Panc1 (cell line): ENCODE data around the gene FREM3. TPM values are rescaled to one million over a fixed set of nuclear protein-coding genes. Genes with fewer than 3 reads are reported as not detected.

Source experiments
- ATAC-seq: fragments of 200-7000 bp; cut with Tn5 transposase; 2 replicates; pipeline ENCODE4 v1.9.1; 2020; ENCODE audit warnings: mild to moderate bottlenecking, moderate library complexity
- BruUV-seq: library from RNA; stranded (reverse); fragments of 400-500 nt; replicated peaks from 2 replicates; lab custom pipeline; 2021; lab: Mats Ljungman, UMichigan
- CTCF ChIA-PET: fragments of 300-600 bp; sonication (Branson Sonifier 250); formaldehyde crosslinking; loops from one replicate; lab custom pipeline; 2022; ENCODE audit warnings: antibody characterized with exemption; lab: Charles Lee
- POLR2A ChIA-PET: fragments of 300-600 bp; sonication (Branson Sonifier 250); formaldehyde crosslinking; loops from one replicate; lab custom pipeline; 2022; ENCODE audit warnings: antibody characterized with exemption; lab: Charles Lee
- DNase-seq: peaks from one replicate; pipeline ENCODE4 v3.0.0-alpha.2; 2010; ENCODE audit warnings: low read depth, low spot score
- H3K27ac ChIP-seq: 2 replicates; pipeline ENCODE4 v1.5.1; 2011; ENCODE audit warnings: mild to moderate bottlenecking, low read length, inconsistent platforms
- H3K27me3 ChIP-seq: fragments of 200-500 bp; sonication (Bioruptor generic); 2 replicates; pipeline ENCODE4 v1.6.0; 2014; ENCODE audit warnings: low read length, inconsistent platforms; ENCODE audit not compliant: control insufficient read depth, insufficient read depth
- H3K36me3 ChIP-seq: fragments of 200-500 bp; sonication (Bioruptor generic); 2 replicates; pipeline ENCODE4 v1.5.1; 2014; ENCODE audit warnings: inconsistent platforms, mild to moderate bottlenecking, low read length, moderate library complexity; ENCODE audit not compliant: control insufficient read depth, insufficient read depth
- H3K4me1 ChIP-seq: 2 replicates; pipeline ENCODE4 v1.5.1; 2011; ENCODE audit warnings: inconsistent platforms, mild to moderate bottlenecking, low read length, moderate library complexity; ENCODE audit not compliant: control insufficient read depth, insufficient read depth
- H3K4me3 ChIP-seq, 2 experiments: 2 replicates each; pipeline ENCODE4 v1.5.1; 2011 to 2012; ENCODE audit warnings: low read depth in 2 of 2, low read length in 2 of 2, mild to moderate bottlenecking in 2 of 2, inconsistent platforms in 1 of 2, moderate library complexity in 1 of 2
- H3K9me3 ChIP-seq: fragments of 200-500 bp; sonication (Bioruptor generic); 2 replicates; pipeline ENCODE4 v1.5.1; 2014; ENCODE audit warnings: low read depth, mild to moderate bottlenecking, inconsistent platforms, low read length, moderate library complexity; ENCODE audit not compliant: control insufficient read depth, insufficient read depth
- POLR2AphosphoS5 ChIP-seq: IDR thresholded peaks from 2 replicates; pipeline ENCODE4 v1.6.1; 2012; ENCODE audit warnings: mild to moderate bottlenecking, low read depth, low read length, moderate library complexity
- REST ChIP-seq, 2 experiments: IDR thresholded peaks; 2 replicates each; pipeline ENCODE4 v1.6.1; 2011 to 2012; ENCODE audit warnings: low read depth in 2 of 2, control low read depth in 1 of 2, low read length in 1 of 2, mild to moderate bottlenecking in 1 of 2, moderate library complexity in 1 of 2; ENCODE audit not compliant: insufficient read depth in 1 of 2
- SIN3A ChIP-seq: IDR thresholded peaks from 2 replicates; pipeline ENCODE4 v1.6.1; 2012; ENCODE audit warnings: low read depth, mild to moderate bottlenecking, low read length, moderate library complexity, borderline replicate concordance; ENCODE audit not compliant: insufficient read depth
- TCF7L2 ChIP-seq: IDR thresholded peaks from 2 replicates; pipeline ENCODE4 v1.6.1; 2011; ENCODE audit warnings: mild to moderate bottlenecking, low read depth, low read length, inconsistent platforms
- in situ Hi-C: cut with HindIII; loops from 2 replicates; pipeline ENCODE4 v1.10.0; 2016; ENCODE audit warnings: low sequenced_read_pairs, low pct_unique_long_range_greater_than_20kb
- intact Hi-C: fragments of 100-400 bp; cut with micrococcal nuclease; formaldehyde crosslinking; loops from one replicate; pipeline ENCODE4 v1.10.0; 2022; ENCODE audit not compliant: unreplicated experiment
- total RNA-seq: library from RNA; stranded (reverse); gene quantifications from one replicate; pipeline ENCODE4 v1.2.1, GENCODE V29; 2021; ENCODE audit not compliant: unreplicated experiment
- TF ChIP-seq, protein P1 (sequence below): fragments of 450-650 bp; IDR thresholded peaks from 2 replicates; pipeline ENCODE4 v1.5.1; 2017; ENCODE audit warnings: mild to moderate bottlenecking

Gene FREM3
- total RNA-seq, 1 experiment from 2014 or later, result not detected

- ChIA-PET CTCF (no interaction called here), POLR2A (no interaction called here)
- no peak overlapping the region for H3K27ac ChIP-seq
- H3K36me3 ChIP-seq, result no peaks in the 10 kb centered on the region
- intact Hi-C loops, result no loop called here
- H3K4me3 ChIP-seq, result no peak overlapping the region
- ATAC-seq (no peak), DNase-seq (no peak)
- TF ChIP-seq, protein P1, sequence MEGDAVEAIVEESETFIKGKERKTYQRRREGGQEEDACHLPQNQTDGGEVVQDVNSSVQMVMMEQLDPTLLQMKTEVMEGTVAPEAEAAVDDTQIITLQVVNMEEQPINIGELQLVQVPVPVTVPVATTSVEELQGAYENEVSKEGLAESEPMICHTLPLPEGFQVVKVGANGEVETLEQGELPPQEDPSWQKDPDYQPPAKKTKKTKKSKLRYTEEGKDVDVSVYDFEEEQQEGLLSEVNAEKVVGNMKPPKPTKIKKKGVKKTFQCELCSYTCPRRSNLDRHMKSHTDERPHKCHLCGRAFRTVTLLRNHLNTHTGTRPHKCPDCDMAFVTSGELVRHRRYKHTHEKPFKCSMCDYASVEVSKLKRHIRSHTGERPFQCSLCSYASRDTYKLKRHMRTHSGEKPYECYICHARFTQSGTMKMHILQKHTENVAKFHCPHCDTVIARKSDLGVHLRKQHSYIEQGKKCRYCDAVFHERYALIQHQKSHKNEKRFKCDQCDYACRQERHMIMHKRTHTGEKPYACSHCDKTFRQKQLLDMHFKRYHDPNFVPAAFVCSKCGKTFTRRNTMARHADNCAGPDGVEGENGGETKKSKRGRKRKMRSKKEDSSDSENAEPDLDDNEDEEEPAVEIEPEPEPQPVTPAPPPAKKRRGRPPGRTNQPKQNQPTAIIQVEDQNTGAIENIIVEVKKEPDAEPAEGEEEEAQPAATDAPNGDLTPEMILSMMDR, result no peak
- TF ChIP-seq SIN3A (no peak), REST (IDR thresholded peaks at IDR 0.05; ENCODE audit: insufficient read depth in 1 of 2, low read depth in 2 of 2, low read length in 1 of 2) (no peak), POLR2AphosphoS5 (no peak), TCF7L2 (no peak)
- H3K4me1 ChIP-seq, result no peaks in the 10 kb centered on the region
- in situ Hi-C loops, result no loop called here
- no peaks in the 10 kb centered on the region for H3K27me3 ChIP-seq
- H3K9me3 ChIP-seq, result no peaks in the 10 kb centered on the region
- BruUV-seq, result no TSS peak
Measured at GRCh38 chr4:143642611-143643010, 57.9 kb downstream of the FREM3 start.

DNA sequence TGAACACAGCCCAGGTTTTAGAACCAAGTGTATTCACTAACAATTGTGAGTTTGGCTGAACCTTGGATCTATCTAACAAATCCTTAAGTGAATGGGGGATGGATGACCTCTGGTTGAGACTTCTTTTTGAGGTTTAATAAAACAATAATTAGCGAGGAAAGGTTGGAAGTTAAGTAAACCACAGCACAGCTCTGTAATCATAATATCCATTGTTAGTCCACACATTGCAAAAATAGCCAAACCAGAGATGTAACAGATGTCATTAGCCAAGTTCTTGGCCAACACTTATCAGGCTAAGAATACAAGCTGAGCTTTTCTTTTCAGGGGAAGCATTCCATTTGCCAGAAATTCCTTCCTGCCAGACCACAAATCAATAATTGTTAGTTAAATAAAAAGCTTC is 59.1 kb downstream of the FREM3 start:
- CTCF ChIA-PET, result interaction anchor here (0.6 kb wide), 1 partner anchor 12 kb away, joined by 3 read pairs; no protein-coding TSS in a partner anchor
- H3K9me3 ChIP-seq, result no peaks in the 10 kb centered on the region
- H3K27me3 ChIP-seq, result no peaks in the 10 kb centered on the region
- TF ChIP-seq SIN3A (no peak), TCF7L2 (no peak)
- H3K36me3 ChIP-seq, result no peaks in the 10 kb centered on the region
- H3K27ac ChIP-seq, result no peak overlapping the region
- in situ Hi-C loops, result no loop called here
- intact Hi-C loops, result no loop called here
- BruUV-seq, result no TSS peak
- POLR2A ChIA-PET, result no interaction called here
- H3K4me3 ChIP-seq, result no peak overlapping the region
- DNase-seq (no peak), ATAC-seq (no peak)
- no peaks in the 10 kb centered on the region for H3K4me1 ChIP-seq

GRCh38 chr4:143634763-143635162 is 65.7 kb downstream of the FREM3 start:
- H3K4me3 ChIP-seq, result no peak overlapping the region
- BruUV-seq, result no TSS peak
- ChIA-PET POLR2A (no interaction called here), CTCF (no interaction called here)
- ATAC-seq, result no peak
- no peak overlapping the region for H3K27ac ChIP-seq
- no peak for DNase-seq
- no peak for TF ChIP-seq TCF7L2
- TF ChIP-seq POLR2AphosphoS5, result no peak
- no peak for TF ChIP-seq SIN3A
- TF ChIP-seq, protein P1, result no peak
- no peak for TF ChIP-seq REST (IDR thresholded peaks at IDR 0.05; ENCODE audit: insufficient read depth in 1 of 2, low read depth in 2 of 2, low read length in 1 of 2)
- intact Hi-C loops (no loop called here), in situ Hi-C loops (no loop called here)
- no peaks in the 10 kb centered on the region for H3K4me1 ChIP-seq
- no peaks in the 10 kb centered on the region for H3K9me3 ChIP-seq
- H3K27me3 ChIP-seq, result no peaks in the 10 kb centered on the region
- H3K36me3 ChIP-seq, result no peaks in the 10 kb centered on the region
